Measurements from ENCODE around the gene RFT1.

RFT1 gene

DNA sequence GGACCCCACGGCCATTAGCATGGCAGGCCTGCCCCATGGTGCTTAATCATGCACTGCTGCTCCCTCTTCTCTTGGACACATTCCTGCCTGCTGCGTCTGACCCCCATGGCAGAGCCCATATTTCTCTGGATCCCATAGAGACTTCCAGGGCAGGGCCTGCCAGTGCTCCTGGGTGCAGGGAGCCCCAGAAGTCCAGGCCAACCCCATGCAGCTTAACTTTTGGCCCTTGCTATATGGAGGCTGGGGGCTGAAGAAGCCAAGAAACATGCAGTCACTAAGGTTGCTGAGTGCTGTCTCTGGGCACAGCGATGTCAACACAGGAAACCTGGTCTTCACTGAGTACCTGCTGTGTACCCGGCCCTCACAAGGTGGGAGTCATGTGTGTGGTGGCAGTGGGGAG is 19.5 kb upstream of the RFT1 start:
- DNase-seq, result no peak

DNA sequence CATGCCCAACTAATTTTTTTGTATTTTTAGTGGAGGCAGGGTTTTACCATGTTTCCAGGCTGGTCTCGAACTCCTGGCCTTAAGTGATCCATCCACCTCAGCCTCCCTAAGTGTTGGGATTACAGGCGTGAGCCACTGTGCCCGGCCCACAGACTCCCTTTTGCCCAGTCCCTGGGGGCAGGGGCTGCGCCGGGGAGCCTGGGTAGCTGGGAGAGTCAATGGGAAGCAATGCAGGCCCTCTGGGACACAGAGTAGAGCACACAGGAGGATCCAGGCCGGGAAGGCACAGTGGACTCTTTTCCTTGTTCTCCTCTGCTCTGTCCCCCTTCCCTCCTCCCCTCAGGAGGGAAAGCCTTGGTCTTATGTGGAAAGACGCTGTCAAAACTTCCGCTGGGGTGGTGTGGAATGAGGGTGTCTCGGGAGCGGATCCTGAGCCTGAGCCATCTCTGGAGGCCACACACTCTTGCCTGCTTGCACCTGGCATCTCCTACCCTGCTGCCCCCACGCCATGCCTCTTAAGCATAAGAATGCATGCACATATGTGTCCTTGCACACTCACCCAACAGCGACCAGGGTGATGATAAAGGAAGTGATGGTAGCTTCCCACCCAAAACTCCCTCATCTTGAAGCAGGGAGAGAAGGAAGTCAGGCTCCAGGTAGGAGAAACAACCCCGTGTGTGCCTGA is 18.9 kb upstream of the RFT1 start:
- no peak for DNase-seq

DNA sequence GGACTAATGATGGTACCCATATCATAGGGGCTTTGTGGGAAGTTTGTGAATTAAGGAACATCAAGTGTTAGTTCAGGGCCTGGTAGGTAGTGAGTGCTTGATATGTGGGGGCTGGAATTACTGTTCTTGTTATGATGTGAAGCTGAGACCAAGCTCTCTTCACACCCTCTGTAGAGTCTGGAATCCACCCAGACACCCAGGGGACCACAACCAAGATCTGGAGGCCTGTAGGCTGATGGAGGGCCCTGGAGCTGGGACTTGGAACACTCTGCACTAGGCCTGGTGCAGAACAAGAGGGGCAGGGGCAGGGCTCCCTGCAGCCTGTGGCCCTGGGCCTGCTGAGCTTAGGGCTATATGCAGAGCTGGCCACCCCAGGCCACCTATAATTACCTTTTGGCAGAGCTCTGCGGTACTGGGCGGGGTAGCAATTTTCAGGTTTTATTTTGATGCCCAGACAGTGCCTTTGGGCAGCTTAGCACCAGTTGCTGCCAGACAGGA is 17.7 kb upstream of the RFT1 start:
- DNase-seq, result no peak

- DNase-seq, result no peak
Observed at GRCh38 chr3:53147151-53147902, 17.1 kb upstream of the RFT1 start.

- DNase-seq, result no peak
Observed at GRCh38 chr3:53146319-53146891, 16.2 kb upstream of the RFT1 start.

- DNase-seq, result no peak
Observed at GRCh38 chr3:53145713-53146080, 15.5 kb upstream of the RFT1 start.

- DNase-seq, result no peak
Observed at GRCh38 chr3:53144862-53145712, 14.9 kb upstream of the RFT1 start.

DNA sequence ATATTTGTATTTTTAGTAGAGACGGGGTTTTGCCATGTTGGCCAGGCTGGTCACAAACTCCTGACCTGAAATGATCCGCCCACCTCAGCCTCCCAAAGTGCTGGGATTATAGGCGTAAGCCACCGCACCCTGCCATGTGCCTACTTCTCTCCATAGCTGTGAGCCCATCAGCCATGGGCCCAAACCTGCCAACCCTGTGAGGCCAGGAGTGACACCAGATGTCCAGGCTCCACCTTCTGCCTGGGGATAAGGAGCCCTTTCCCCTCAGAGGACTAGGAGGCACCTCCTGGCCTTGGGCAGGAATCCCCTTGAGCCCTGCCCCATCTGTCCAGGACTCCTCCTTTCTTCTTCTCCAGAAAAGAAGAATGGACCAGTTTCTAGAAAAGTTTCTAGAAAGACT is 14.2 kb upstream of the RFT1 start:
- DNase-seq, result no peak

DNA sequence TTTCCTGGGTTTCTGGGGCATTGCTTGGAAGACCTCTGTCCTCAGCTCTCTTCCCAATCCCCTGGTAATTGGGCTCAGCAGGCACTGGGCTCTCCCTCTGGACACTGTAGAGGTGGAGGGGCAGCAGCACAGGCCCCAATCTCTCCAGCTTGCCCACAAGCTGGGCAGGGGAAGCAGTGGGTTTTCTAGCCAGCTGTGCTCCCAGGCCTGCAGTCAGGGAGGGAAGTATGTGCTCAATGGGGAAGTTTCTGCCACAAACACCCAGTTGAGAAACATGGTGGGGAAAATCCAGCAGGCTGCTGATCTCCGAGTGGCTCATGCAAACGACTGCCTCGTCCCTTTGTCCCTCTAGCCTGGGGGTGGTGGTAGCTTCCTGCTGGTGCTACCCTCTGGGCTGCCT is 12.8 kb upstream of the RFT1 start:
- no peak for DNase-seq

GRCh38 chr3:53140847-53141845 is 10.9 kb upstream of the RFT1 start:
- no peak for DNase-seq

DNA sequence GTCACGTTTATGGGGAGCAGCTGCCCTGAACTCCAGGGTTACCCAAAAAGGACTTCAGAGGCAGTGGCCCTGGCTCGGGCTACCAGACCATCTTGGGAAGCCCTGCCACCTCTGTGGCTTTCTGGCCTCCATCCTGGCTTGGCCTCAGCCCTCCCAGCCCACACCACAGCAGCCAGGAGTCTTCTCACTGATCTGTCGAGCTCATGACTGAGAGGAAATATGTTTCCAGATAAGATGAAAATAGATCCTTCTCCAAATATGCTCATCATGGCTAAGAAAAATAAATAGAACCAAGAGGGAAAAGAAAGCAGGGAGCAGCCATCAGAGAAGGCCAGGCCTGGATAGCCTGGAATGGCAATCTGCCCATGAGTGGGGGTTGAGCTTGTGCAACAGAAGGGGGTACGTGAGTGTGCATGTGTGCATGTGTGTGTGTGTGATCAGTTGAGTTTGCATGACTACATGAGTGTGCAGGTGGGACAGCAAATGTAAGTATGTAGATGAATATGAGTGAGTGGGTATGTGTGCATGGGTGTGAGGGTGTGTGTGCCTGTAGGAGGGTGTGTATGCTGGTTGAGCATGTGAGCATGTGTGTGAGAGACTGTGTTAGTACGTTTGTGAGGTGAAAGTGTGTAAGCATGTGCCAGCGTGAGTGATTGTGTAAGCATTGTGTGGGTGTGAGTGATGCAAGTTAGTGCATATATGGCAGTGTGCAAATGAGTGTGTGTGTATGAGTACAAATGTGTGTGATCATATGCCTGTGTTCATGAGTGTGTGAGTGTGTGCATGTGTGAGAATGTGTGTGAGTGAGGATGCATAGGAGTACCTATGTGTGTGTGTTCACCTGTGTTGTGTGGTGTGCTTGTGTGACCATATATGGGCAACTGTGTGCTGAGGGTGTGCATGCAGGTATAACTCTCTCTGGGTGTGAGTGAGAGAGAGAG is 9.9 kb upstream of the RFT1 start:
- DNase-seq, result no peak

DNA sequence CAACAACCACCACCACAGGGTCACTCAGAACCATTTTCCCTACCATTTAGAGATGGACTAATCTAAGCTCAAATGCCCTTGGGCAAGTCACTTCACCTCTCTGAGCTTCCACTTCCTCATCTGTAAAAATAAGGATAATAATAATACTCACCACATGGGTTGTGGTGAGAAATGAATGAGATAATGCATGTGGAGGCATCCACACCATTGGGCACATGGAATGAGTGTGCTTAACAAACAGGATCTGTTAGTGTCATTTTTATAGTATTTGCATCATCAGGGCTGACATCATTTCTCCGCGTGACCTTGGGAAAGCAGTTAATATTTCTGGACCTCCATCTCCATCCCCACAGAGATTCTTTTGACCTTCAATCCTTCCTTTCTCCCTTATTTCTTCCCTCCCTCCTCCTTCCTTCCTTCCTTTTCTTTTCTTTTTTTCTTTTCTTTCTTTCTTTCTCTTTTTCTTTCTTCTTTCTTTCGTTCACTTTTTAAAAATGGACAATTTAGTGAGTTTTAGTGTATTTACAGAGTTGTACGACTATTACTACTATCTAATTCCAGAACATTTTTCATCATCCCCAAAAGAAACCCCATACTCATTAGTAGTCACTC is 7.7 kb upstream of the RFT1 start:
- DNase-seq, result no peak

- no peak for DNase-seq
Observed at GRCh38 chr3:53137221-53137620, 7.0 kb upstream of the RFT1 start.

- DNase-seq, result peak; percentile 54
Observed at GRCh38 chr3:53134631-53135232, 4.5 kb upstream of the RFT1 start.

- no peak for DNase-seq
Observed at GRCh38 chr3:53132347-53132746, 2.1 kb upstream of the RFT1 start.

- DNase-seq, result no peak
Observed at GRCh38 chr3:53131096-53131495, 861 bp upstream of the RFT1 start.

DNA sequence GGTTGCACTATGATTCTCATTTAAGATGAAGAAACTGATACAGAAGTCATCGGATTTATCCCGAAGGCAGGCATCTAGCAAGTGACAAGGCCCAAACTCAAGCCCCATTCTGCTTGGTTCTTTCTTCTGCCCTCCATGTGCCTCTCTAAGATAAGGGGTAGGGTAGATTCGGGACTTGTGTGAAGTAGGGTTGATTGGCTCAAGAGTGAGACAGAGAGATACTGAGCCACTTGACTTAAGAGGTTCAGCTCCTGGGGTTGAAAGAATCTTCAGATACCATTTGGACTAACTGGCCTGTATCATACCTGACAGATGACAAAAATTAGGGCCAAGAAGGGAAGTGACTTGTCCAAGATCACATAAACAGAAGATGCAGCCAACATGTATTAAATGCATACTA is 891 bp downstream of the RFT1 start:
- no peak for DNase-seq

GRCh38 chr3:53126601-53127000 is 3.6 kb downstream of the RFT1 start:
- DNase-seq, result no peak

DNA sequence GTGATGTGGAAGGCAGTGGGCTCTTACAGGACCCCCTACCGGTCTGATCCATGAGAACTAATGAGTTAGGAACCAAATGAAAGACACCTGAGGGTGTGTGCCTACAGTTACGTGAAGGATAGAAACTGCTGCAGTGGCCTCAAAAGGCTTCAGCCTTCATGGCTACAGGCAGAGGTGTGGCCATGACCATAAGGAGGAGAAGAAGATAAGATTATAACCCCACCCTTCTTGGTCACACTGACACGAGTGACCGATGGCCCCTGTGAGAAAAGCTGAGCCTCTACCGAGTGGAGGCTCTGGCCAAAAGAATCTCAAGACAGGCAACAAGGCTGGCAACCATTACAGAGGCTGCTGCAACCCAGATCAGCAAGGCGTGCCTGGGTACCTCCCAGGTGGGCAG is 6.3 kb downstream of the RFT1 start:
- DNase-seq, result no peak

DNA sequence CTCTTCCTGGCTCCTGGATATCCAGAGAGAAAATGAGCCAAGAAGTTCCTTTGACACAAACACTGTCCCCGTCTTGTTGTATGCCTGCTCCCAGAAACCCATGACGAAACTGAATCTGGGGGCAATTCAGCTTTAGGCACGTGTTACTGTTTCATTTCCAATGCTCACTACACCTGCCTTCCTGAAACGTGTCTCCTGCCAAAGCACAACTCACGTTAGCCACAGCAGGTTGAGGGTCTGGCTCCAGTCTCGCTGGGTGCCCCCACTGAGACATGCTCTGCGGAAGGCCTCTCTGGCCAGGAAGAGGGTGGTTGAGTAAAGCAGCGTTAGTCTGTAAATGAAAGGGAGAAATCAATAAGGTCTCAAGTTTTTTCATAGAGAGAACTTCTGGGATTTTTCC is 6.7 kb downstream of the RFT1 start:
- DNase-seq, result no peak

Measured in activated CD4-positive, alpha-beta T cell treated with anti-CD3 and anti-CD28 coated beads, Interleukin-2, amount 50 U/mL, for 1 hour (primary cell).